MM.1S (cell line): Measurements from ENCODE around the gene GZMA.

Experiments
- DNase-seq: peaks from one replicate; pipeline ENCODE4 v3.0.0-alpha.2; 2015
- H2AFZ ChIP-seq: fragments of 300-600 bp; sonication (generic); 2 replicates; pipeline ENCODE4 v1.6.0; 2016; ENCODE audit warnings: antibody characterized with exemption, low read length
- H3F3A ChIP-seq: fragments of 300-600 bp; sonication (generic); 2 replicates; pipeline ENCODE4 v1.6.1; 2016; ENCODE audit warnings: mild to moderate bottlenecking, antibody characterized with exemption, low read length, moderate library complexity, mixed read lengths; ENCODE audit not compliant: insufficient read depth
- H3K27ac ChIP-seq: fragments of 300-600 bp; sonication (generic); 2 replicates; pipeline ENCODE4 v1.5.1; 2016; ENCODE audit warnings: mild to moderate bottlenecking, low read length
- H3K27me3 ChIP-seq: fragments of 300-600 bp; sonication (generic); replicated peaks from 2 replicates; pipeline ENCODE4 v1.6.0; 2016; ENCODE audit warnings: low read length; ENCODE audit not compliant: insufficient read depth
- H3K36me3 ChIP-seq: fragments of 300-600 bp; sonication (generic); replicated peaks from 2 replicates; pipeline ENCODE4 v1.6.1; 2016; ENCODE audit warnings: mild to moderate bottlenecking, low read length, mixed read lengths; ENCODE audit not compliant: insufficient read depth
- H3K4me1 ChIP-seq: fragments of 300-600 bp; sonication (generic); 2 replicates; pipeline ENCODE4 v1.6.1; 2016; ENCODE audit warnings: low read length, mixed read lengths
- H3K4me2 ChIP-seq: fragments of 300-600 bp; sonication (generic); 2 replicates; pipeline ENCODE4 v1.6.0; 2016; ENCODE audit warnings: low read depth, low read length
- H3K4me3 ChIP-seq: fragments of 300-600 bp; sonication (generic); 2 replicates; pipeline ENCODE4 v1.5.1; 2016; ENCODE audit warnings: low read length, mixed read lengths
- H3K79me2 ChIP-seq: fragments of 300-600 bp; sonication (generic); 2 replicates; pipeline ENCODE4 v1.6.1; 2016; ENCODE audit warnings: mixed run types, low read length, mixed read lengths
- H3K9ac ChIP-seq: fragments of 300-600 bp; sonication (generic); 2 replicates; pipeline ENCODE4 v1.6.1; 2016; ENCODE audit warnings: low read length, mixed read lengths
- H3K9me2 ChIP-seq: fragments of 300-600 bp; sonication (generic); replicated peaks from 2 replicates; pipeline ENCODE4 v1.6.1; 2016; ENCODE audit warnings: mild to moderate bottlenecking, low read length, mixed read lengths; ENCODE audit not compliant: insufficient read depth
- H3K9me3 ChIP-seq: fragments of 300-600 bp; sonication (generic); replicated peaks from 2 replicates; pipeline ENCODE4 v1.6.1; 2016; ENCODE audit warnings: mild to moderate bottlenecking, low read length, mixed read lengths; ENCODE audit not compliant: insufficient read depth
- H4K20me1 ChIP-seq: fragments of 300-600 bp; sonication (generic); 2 replicates; pipeline ENCODE4 v1.6.1; 2016; ENCODE audit warnings: mild to moderate bottlenecking, low read length, moderate library complexity, mixed read lengths; ENCODE audit not compliant: insufficient read depth
- EZH2 ChIP-seq: fragments of 300-600 bp; sonication (generic); optimal IDR thresholded peaks from 2 replicates; pipeline ENCODE3; 2017; ENCODE audit warnings: low read depth, mild to moderate bottlenecking, antibody characterized with exemption, low read length, mixed read lengths
- EZH2phosphoT487 ChIP-seq: fragments of 300-600 bp; sonication (generic); IDR thresholded peaks from 2 replicates; pipeline ENCODE4 v1.6.1; 2018; ENCODE audit warnings: antibody characterized with exemption, low read length
- TF ChIP-seq, protein P1 (sequence below): fragments of 300-600 bp; sonication (generic); IDR thresholded peaks from 2 replicates; pipeline ENCODE4 v1.5.1; 2016; ENCODE audit warnings: antibody characterized with exemption, low read length, mixed read lengths

Gene GZMA

DNA sequence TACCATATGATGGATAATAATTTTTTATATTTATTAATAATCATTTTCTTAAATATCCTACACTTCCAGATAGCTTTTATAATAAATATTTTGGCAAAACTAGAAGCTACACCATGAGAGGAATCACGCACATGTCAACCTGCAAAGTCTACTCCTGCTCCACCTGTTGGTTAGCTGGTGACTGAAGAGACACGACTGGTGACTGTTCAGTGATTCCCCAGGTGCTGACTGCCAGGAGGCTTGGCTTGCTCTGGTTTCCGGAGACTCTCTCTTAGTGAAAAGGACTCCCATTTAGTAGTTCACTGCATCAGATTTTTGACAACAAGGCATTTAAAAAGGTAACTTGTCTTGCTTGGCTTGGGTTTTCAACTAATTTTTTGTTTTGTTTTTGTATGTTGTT, 20.9 kb downstream of the GZMA start:
- Histone ChIP-seq H2AFZ (no peak overlapping the region), H3K9ac (no peak overlapping the region), H3K4me3 (no peak overlapping the region), H3K79me2 (no peaks in the 10 kb centered on the region), H3K27me3 (no peaks in the 10 kb centered on the region), H3K9me2 (no peaks in the 10 kb centered on the region), H3K9me3 (no peaks in the 10 kb centered on the region), H4K20me1 (no peaks in the 10 kb centered on the region), H3K4me2 (no peak overlapping the region), H3F3A (no peaks in the 10 kb centered on the region), H3K27ac (no peak overlapping the region), H3K36me3 (no peaks in the 10 kb centered on the region), H3K4me1 (peaks cover 8% of the 10 kb centered on the region)
- TF ChIP-seq EZH2phosphoT487 (no peak), EZH2 (no peak)
- TF ChIP-seq, protein P1, sequence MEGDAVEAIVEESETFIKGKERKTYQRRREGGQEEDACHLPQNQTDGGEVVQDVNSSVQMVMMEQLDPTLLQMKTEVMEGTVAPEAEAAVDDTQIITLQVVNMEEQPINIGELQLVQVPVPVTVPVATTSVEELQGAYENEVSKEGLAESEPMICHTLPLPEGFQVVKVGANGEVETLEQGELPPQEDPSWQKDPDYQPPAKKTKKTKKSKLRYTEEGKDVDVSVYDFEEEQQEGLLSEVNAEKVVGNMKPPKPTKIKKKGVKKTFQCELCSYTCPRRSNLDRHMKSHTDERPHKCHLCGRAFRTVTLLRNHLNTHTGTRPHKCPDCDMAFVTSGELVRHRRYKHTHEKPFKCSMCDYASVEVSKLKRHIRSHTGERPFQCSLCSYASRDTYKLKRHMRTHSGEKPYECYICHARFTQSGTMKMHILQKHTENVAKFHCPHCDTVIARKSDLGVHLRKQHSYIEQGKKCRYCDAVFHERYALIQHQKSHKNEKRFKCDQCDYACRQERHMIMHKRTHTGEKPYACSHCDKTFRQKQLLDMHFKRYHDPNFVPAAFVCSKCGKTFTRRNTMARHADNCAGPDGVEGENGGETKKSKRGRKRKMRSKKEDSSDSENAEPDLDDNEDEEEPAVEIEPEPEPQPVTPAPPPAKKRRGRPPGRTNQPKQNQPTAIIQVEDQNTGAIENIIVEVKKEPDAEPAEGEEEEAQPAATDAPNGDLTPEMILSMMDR = no peak
- no peak for DNase-seq

DNA sequence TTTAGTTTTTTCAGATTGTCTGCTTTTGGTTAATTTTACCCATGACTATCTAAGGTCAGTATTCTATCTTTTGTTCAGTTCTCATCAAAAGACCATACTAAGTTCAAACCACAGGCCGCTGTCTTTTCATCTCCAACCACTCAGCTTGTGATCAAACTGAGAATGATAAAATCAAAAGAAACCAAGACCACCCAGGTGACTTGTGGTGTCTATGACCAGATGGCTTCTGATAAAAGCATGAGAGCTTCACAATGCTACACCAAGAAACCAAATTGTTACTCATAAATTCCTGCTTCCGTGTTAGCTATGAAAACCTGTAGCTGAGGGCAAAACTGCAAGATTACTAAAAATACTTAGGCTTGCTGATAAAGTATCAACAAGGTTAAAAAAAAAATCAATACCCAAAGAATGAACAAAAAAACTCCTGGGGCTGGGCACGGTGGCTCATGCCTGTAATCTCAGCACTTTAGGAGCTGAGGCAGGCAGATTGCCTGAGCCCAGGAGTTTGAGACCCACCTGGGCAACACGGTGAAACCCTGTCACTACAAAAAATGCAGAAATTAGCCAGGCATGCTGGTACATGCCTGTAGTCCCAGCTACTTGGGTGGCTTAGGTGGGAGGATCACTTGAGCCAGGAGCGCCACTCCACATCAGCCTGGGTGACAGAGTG, 31.7 kb downstream of the GZMA start:
- Histone ChIP-seq H4K20me1 (no peaks in the 10 kb centered on the region), H3K36me3 (no peaks in the 10 kb centered on the region), H3K9me2 (no peaks in the 10 kb centered on the region), H3K9me3 (no peaks in the 10 kb centered on the region), H3K27ac (no peak overlapping the region), H2AFZ (no peak overlapping the region), H3K4me3 (no peak overlapping the region), H3K9ac (no peak overlapping the region), H3K4me1 (no peaks in the 10 kb centered on the region), H3F3A (no peaks in the 10 kb centered on the region), H3K79me2 (no peaks in the 10 kb centered on the region), H3K4me2 (no peak overlapping the region), H3K27me3 (no peaks in the 10 kb centered on the region)
- DNase-seq = no peak
- TF ChIP-seq EZH2phosphoT487 = no peak
- TF ChIP-seq, protein P1 = no peak
- no peak for TF ChIP-seq EZH2

DNA sequence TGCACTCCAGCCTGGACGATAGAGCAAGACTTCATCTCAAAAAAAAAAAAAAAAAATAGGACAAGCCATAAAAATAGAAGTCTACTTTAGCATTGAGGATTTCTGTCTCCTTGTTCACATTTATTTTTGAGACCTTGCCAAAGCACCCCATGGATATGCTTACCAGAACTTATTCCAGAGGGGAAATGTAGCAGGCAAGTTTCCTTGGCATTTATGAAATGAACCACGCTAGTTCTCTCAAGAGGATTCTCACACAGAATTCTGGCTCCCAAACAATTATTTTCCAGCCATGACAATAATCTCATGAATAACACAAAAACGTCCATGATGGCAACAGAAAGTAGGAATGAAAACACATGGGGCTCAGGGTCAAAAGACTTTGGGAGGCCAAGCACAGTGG, 34.1 kb downstream of the GZMA start:
- H3K79me2 ChIP-seq = no peaks in the 10 kb centered on the region
- no peak overlapping the region for H3K4me3 ChIP-seq
- H3K9me2 ChIP-seq = no peaks in the 10 kb centered on the region
- no peaks in the 10 kb centered on the region for H3K36me3 ChIP-seq
- no peaks in the 10 kb centered on the region for H3K27me3 ChIP-seq
- TF ChIP-seq, protein P1 = no peak
- TF ChIP-seq EZH2phosphoT487 = no peak
- no peak for TF ChIP-seq EZH2
- H2AFZ ChIP-seq = no peak overlapping the region
- no peaks in the 10 kb centered on the region for H3K9me3 ChIP-seq
- H3K27ac ChIP-seq = no peak overlapping the region
- no peaks in the 10 kb centered on the region for H4K20me1 ChIP-seq
- no peaks in the 10 kb centered on the region for H3K4me1 ChIP-seq
- no peak overlapping the region for H3K4me2 ChIP-seq
- DNase-seq = no peak
- no peaks in the 10 kb centered on the region for H3F3A ChIP-seq
- H3K9ac ChIP-seq = no peak overlapping the region
